Tibial nerve (tissue), 4 donors: Measurements from ENCODE around the gene GFRA3. TPM values are rescaled to one million over a fixed set of nuclear protein-coding genes. Genes with fewer than 3 reads are reported as not detected.

Experiments used
- DNase-seq, 2 donors: peaks; one replicate each; pipeline ENCODE4 v3.0.0-alpha.2; 2019; ENCODE audit warnings: low spot score in 2 of 2
- H3K27ac ChIP-seq, 4 donors: fragments of 200-600 bp; sonication (generic) in 3 of 4; one replicate each; pipeline ENCODE4 v1.5.1; 2017 to 2019; ENCODE audit warnings: mild to moderate bottlenecking in 1 of 4
- H3K27me3 ChIP-seq, 2 donors: fragments of 200-600 bp; sonication (generic) in 1 of 2; one replicate each; pipeline versions ENCODE4 v1.5.1 to v1.6.0; 2017 to 2019
- H3K36me3 ChIP-seq, 3 donors: fragments of 200-600 bp; sonication (generic); one replicate each; pipeline ENCODE4 v1.5.1; 2018 to 2019
- H3K4me1 ChIP-seq, 4 donors: fragments of 200-600 bp; sonication (generic) in 3 of 4; one replicate each; pipeline ENCODE4 v1.5.1; 2017 to 2019
- H3K4me3 ChIP-seq, 4 donors: fragments of 200-600 bp; sonication (generic) in 3 of 4; one replicate each; pipeline ENCODE4 v1.5.1; 2017 to 2019; ENCODE audit warnings: mild to moderate bottlenecking in 1 of 4, moderate library complexity in 1 of 4
- H3K9me3 ChIP-seq, 4 donors: fragments of 200-600 bp; sonication (generic) in 3 of 4; one replicate each; pipeline ENCODE4 v1.5.1; 2017 to 2019
- CTCF ChIP-seq, 5 experiments: fragments of 200-600 bp in 3 of 5; fragments of 450-650 bp in 2 of 5; sonication (generic) in 3 of 5; IDR thresholded peaks; one replicate each; pipeline ENCODE4 v1.5.1; 2016 to 2019; ENCODE audit warnings: antibody characterized with exemption in 5 of 5, mild to moderate bottlenecking in 3 of 5, moderate library complexity in 2 of 5
- EP300 ChIP-seq, 2 donors: sonication (generic); formaldehyde crosslinking; IDR thresholded peaks; one replicate each; pipeline ENCODE4 v1.6.1; 2017; ENCODE audit warnings: antibody characterized with exemption in 2 of 2, mild to moderate bottlenecking in 1 of 2
- POLR2A ChIP-seq, 2 donors: fragments of 450-650 bp; IDR thresholded peaks; one replicate each; pipeline ENCODE4 v1.6.1; 2017; ENCODE audit warnings: antibody characterized with exemption in 2 of 2, mild to moderate bottlenecking in 2 of 2, moderate library complexity in 2 of 2
- WGBS, 2 donors: methylation state at CpG; one replicate each; pipeline ENCODE4 v1.1.5; 2018; 5-methylcytosine and 5-hydroxymethylcytosine counted together
- total RNA-seq, 4 donors: library from RNA; depleted of rRNA; stranded (reverse); fragments of >200 nt; gene quantifications; one replicate each; pipeline ENCODE4 v1.1.0, GENCODE V29; 2016

The GFRA3 gene
- total RNA-seq, 4 donors from 2014 or later, result 1.8 to 5.9 (median 4.1) TPM

- Histone ChIP-seq H3K4me1 (peaks cover 0 to 39% (median 24%) of the 10 kb centered on the region in 4 donors), H3K36me3 (no peaks in the 10 kb centered on the region), H3K4me3 (no peak overlapping the region), H3K27me3 (no peaks in the 10 kb centered on the region), H3K27ac (peak overlapping the region; percentile 34 to 88 (median 78)), H3K9me3 (no peaks in the 10 kb centered on the region)
- DNase-seq, result no peak
- TF ChIP-seq EP300 (IDR thresholded peaks at IDR 0.05) (no peak), CTCF (IDR thresholded peaks at IDR 0.05) (no peak), POLR2A (IDR thresholded peaks at IDR 0.05) (no peak)
- 59 to 61% methylated on average over 3 of the region's 3 CpGs for WGBS, 2 donors
These were observed 33.6 kb downstream of the GFRA3 start for GRCh38 chr5:138240650-138241385.

- Histone ChIP-seq H3K4me1 (peaks cover 0 to 22% (median 15%) of the 10 kb centered on the region in 4 donors), H3K27me3 (no peaks in the 10 kb centered on the region), H3K36me3 (no peaks in the 10 kb centered on the region), H3K9me3 (no peaks in the 10 kb centered on the region), H3K27ac (no peak overlapping the region), H3K4me3 (no peak overlapping the region)
- 66 to 80% methylated on average over 1 of the region's 1 CpG for WGBS, 2 donors
- TF ChIP-seq POLR2A (IDR thresholded peaks at IDR 0.05) (no peak), CTCF (IDR thresholded peaks at IDR 0.05) (no peak), EP300 (IDR thresholded peaks at IDR 0.05) (no peak)
- DNase-seq, result no peak
These were observed 36.4 kb downstream of the GFRA3 start for GRCh38 chr5:138238034-138238433.

DNA sequence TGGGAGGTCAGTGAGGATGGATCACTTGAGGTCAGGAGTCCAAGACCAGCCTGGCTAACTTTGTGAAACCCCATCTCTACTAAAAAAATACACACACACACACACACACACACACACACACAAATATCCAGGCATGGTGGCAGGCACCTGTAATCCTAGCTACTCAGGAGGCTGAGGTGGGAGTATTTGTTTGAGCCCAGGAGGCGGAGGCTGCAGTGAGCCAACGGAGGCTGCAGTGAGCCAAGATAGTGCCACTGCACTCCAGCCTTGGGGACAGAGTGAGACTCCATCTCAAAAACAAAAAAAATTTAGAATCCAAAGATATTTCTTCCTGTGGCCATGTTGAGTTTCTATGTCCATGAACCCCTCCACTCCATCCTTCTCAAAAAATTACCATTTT, 39.8 kb downstream of the GFRA3 start:
- DNase-seq, result no peak
- no peaks in the 10 kb centered on the region for H3K27me3 ChIP-seq
- no peak overlapping the region for H3K4me3 ChIP-seq
- no peak overlapping the region for H3K27ac ChIP-seq
- H3K9me3 ChIP-seq, result no peaks in the 10 kb centered on the region
- TF ChIP-seq EP300 (IDR thresholded peaks at IDR 0.05), result no peak
- TF ChIP-seq POLR2A (IDR thresholded peaks at IDR 0.05), result no peak
- TF ChIP-seq CTCF (IDR thresholded peaks at IDR 0.05), result no peak
- peaks cover 0 to 19% (median 6%) of the 10 kb centered on the region in 4 donors for H3K4me1 ChIP-seq
- WGBS, 2 donors, result 83 to 93% methylated on average over 2 of the region's 2 CpGs
- no peaks in the 10 kb centered on the region for H3K36me3 ChIP-seq

DNA sequence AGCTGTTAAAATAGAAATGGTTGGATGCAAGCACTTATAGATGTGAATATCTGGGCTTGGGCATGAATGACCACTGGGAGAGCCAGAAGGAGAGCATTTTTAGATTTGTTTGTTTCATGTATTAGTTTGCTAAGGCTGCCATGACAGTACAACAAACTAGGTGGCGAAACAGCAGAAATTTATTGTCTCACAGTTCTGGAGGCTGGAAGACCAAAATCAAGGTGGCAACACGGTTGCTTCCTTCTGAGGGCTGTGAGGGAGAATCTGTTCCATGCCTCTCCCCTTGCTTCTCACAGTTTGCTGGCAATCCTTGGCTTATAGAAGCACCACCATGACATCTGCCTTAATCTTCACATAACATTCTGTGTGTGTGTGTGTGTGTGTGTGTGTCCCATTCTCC, 41.1 kb downstream of the GFRA3 start:
- peaks cover 0 to 19% (median 6%) of the 10 kb centered on the region in 4 donors for H3K4me1 ChIP-seq
- no peak for DNase-seq
- H3K27ac ChIP-seq, result no peak overlapping the region
- no peaks in the 10 kb centered on the region for H3K36me3 ChIP-seq
- 79 to 88% methylated on average over 2 of the region's 2 CpGs for WGBS, 2 donors
- no peak for TF ChIP-seq POLR2A (IDR thresholded peaks at IDR 0.05)
- TF ChIP-seq CTCF (IDR thresholded peaks at IDR 0.05), result no peak
- no peak for TF ChIP-seq EP300 (IDR thresholded peaks at IDR 0.05)
- H3K9me3 ChIP-seq, result no peaks in the 10 kb centered on the region
- no peaks in the 10 kb centered on the region for H3K27me3 ChIP-seq
- H3K4me3 ChIP-seq, result no peak overlapping the region

- Histone ChIP-seq H3K36me3 (no peaks in the 10 kb centered on the region), H3K27me3 (no peaks in the 10 kb centered on the region), H3K4me1 (peaks cover 0 to 19% (median 6%) of the 10 kb centered on the region in 4 donors), H3K4me3 (no peak overlapping the region), H3K27ac (no peak overlapping the region), H3K9me3 (peaks cover 0 to 9% (median 0%) of the 10 kb centered on the region in 4 donors)
- TF ChIP-seq POLR2A (IDR thresholded peaks at IDR 0.05) (no peak), EP300 (IDR thresholded peaks at IDR 0.05) (no peak), CTCF (IDR thresholded peaks at IDR 0.05) (no peak)
- WGBS, 2 donors, result 52 to 58% methylated on average over 7 of the region's 7 CpGs
- DNase-seq, result no peak
These were observed 43.3 kb downstream of the GFRA3 start for GRCh38 chr5:138230981-138231589.
